ENCODE measurements around the gene DGKH. TPM values are rescaled to one million over a fixed set of nuclear protein-coding genes. Genes with fewer than 3 reads are reported as not detected.

Gene DGKH
- total and polyA plus RNA-seq, 2 experiments from 2014 or later = 3.6 to 7.2 TPM

DNA sequence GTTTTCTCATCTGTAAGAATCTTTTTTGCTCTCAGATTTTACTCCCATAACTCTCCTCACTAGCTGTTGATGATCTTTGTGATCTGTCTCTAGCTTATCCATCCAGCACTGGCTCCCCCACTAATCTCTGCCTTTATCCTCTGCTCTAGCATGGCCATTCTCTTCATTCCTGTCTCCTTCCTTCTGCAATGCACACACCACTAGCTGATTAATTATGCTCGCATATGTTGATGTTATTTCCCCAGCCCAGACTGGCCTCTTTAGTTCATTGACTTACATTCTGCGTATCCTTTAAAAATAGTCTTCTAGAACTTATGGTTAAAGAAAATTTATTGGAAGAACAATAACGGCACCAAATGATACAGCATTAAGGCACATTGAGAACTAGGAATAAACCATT, 52.5 kb downstream of the DGKH start:
- no peaks in the 10 kb centered on the region for H3K36me3 ChIP-seq (replicated peaks; ENCODE audit: insufficient read depth, low read depth)
- peaks cover 2% of the 10 kb centered on the region for H3K79me2 ChIP-seq
- no peaks in the 10 kb centered on the region for H3K9me2 ChIP-seq (replicated peaks; ENCODE audit: insufficient read depth)
- H3K4me3 ChIP-seq = no peak overlapping the region
- no peaks in the 10 kb centered on the region for H4K20me1 ChIP-seq (ENCODE audit: insufficient read depth, poor library complexity, severe bottlenecking)
- TF ChIP-seq, protein P1, sequence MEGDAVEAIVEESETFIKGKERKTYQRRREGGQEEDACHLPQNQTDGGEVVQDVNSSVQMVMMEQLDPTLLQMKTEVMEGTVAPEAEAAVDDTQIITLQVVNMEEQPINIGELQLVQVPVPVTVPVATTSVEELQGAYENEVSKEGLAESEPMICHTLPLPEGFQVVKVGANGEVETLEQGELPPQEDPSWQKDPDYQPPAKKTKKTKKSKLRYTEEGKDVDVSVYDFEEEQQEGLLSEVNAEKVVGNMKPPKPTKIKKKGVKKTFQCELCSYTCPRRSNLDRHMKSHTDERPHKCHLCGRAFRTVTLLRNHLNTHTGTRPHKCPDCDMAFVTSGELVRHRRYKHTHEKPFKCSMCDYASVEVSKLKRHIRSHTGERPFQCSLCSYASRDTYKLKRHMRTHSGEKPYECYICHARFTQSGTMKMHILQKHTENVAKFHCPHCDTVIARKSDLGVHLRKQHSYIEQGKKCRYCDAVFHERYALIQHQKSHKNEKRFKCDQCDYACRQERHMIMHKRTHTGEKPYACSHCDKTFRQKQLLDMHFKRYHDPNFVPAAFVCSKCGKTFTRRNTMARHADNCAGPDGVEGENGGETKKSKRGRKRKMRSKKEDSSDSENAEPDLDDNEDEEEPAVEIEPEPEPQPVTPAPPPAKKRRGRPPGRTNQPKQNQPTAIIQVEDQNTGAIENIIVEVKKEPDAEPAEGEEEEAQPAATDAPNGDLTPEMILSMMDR (IDR thresholded peaks at IDR 0.05; ENCODE audit: poor library complexity) = no peak
- TF ChIP-seq EZH2phosphoT487 (IDR thresholded peaks at IDR 0.05; ENCODE audit: low read depth, severe bottlenecking, unreplicated experiment) (no peak), EZH2 (IDR thresholded peaks at IDR 0.05; ENCODE audit: borderline replicate concordance) (no peak)
- no peaks in the 10 kb centered on the region for H3K9me3 ChIP-seq (ENCODE audit: low read depth)
- no peak overlapping the region for H3K4me2 ChIP-seq
- H3K4me1 ChIP-seq (ENCODE audit: insufficient read depth) = no peaks in the 10 kb centered on the region
- no peak overlapping the region for H3K27ac ChIP-seq
- no peak overlapping the region for H2AFZ ChIP-seq
- no peak for DNase-seq (ENCODE audit: low spot score)
- H3K27me3 ChIP-seq = no peaks in the 10 kb centered on the region
- WGBS (ENCODE audit: low lambda C conversion rate, missing lambda C conversion rate) = 93% methylated on average over 3 of the region's 3 CpGs

- peaks cover 2% of the 10 kb centered on the region for H3K79me2 ChIP-seq
These were observed 53.6 kb downstream of the DGKH start for GRCh38 chr13:42101821-42102585.

GRCh38 chr13:42102961-42103865, 54.8 kb downstream of the DGKH start:
- Histone ChIP-seq H3K36me3 (replicated peaks; ENCODE audit: insufficient read depth, low read depth) (no peaks in the 10 kb centered on the region), H2AFZ (no peak overlapping the region), H3K4me2 (no peak overlapping the region), H3K9me3 (ENCODE audit: low read depth) (no peaks in the 10 kb centered on the region), H3K27ac (no peak overlapping the region), H3K4me3 (no peak overlapping the region), H4K20me1 (ENCODE audit: insufficient read depth, poor library complexity, severe bottlenecking) (no peaks in the 10 kb centered on the region), H3K27me3 (no peaks in the 10 kb centered on the region), H3K79me2 (peaks cover 2% of the 10 kb centered on the region), H3K4me1 (ENCODE audit: insufficient read depth) (no peaks in the 10 kb centered on the region), H3K9me2 (replicated peaks; ENCODE audit: insufficient read depth) (no peaks in the 10 kb centered on the region)
- WGBS (ENCODE audit: low lambda C conversion rate, missing lambda C conversion rate) = 84% methylated on average over 5 of the region's 5 CpGs
- DNase-seq (ENCODE audit: low spot score) = no peak
- TF ChIP-seq EZH2phosphoT487 (IDR thresholded peaks at IDR 0.05; ENCODE audit: low read depth, severe bottlenecking, unreplicated experiment) (no peak), EZH2 (IDR thresholded peaks at IDR 0.05; ENCODE audit: borderline replicate concordance) (no peak)
- TF ChIP-seq, protein P1 (IDR thresholded peaks at IDR 0.05; ENCODE audit: poor library complexity) = no peak

More at GRCh38 chr13:42101821-42102585, 53.6 kb downstream of the DGKH start:
- 92% methylated on average over 3 of the region's 3 CpGs for WGBS (ENCODE audit: low lambda C conversion rate, missing lambda C conversion rate)
- Histone ChIP-seq H3K4me1 (ENCODE audit: insufficient read depth) (no peaks in the 10 kb centered on the region), H2AFZ (no peak overlapping the region), H3K36me3 (replicated peaks; ENCODE audit: insufficient read depth, low read depth) (no peaks in the 10 kb centered on the region), H3K9me2 (replicated peaks; ENCODE audit: insufficient read depth) (no peaks in the 10 kb centered on the region), H4K20me1 (ENCODE audit: insufficient read depth, poor library complexity, severe bottlenecking) (no peaks in the 10 kb centered on the region), H3K4me2 (no peak overlapping the region), H3K27ac (no peak overlapping the region), H3K4me3 (no peak overlapping the region), H3K27me3 (no peaks in the 10 kb centered on the region), H3K9me3 (ENCODE audit: low read depth) (no peaks in the 10 kb centered on the region)
- DNase-seq (ENCODE audit: low spot score) = no peak
- TF ChIP-seq EZH2phosphoT487 (IDR thresholded peaks at IDR 0.05; ENCODE audit: low read depth, severe bottlenecking, unreplicated experiment) (no peak), EZH2 (IDR thresholded peaks at IDR 0.05; ENCODE audit: borderline replicate concordance) (no peak)
- TF ChIP-seq, protein P1 (IDR thresholded peaks at IDR 0.05; ENCODE audit: poor library complexity) = no peak
